HG03439 (cell line): ENCODE data around the gene RNF115.
"Not testable (repeated sequence)": the region's sequence is repeated elsewhere in the genome, so short reads cannot be mapped to it uniquely, and the experiment has no call there.

Experiments
- ATAC-seq: cut with Tn5 transposase; IDR thresholded peaks from one replicate; pipeline ENCODE4 v1.9.1; 2021; ENCODE audit warnings: mild to moderate bottlenecking, moderate library complexity; ENCODE audit not compliant: unreplicated experiment

The RNF115 gene

DNA sequence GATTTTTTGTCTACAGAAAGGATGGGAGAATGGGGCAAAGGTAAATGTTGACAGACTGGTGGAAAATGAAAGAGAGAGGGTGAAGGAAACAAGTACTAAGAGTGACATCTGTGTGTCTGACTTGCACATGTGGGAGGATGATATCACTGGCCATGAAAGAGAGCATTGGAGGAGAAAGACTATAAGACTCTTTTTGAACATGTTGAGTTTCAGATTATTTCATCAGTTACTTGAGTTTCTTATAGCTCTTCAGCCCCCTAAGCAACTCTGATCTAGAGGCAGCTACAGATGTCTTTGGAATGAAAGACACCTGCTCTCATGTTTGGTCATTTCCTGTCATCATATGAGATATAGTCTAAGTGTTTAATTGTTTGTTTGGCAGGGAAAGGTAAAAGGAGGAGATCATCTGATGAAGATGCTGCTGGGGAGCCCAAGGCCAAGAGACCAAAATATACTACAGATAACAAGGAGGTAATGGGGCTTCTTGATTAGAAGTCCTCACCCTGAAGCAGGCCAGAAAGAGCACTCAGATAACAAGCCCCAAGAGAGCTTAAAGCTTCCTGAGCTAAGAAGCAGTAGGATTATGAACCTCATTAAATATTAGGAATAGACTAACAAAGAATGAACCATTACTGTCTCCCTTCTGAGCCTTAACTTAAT, 4.6 kb upstream of the RNF115 start:
- ATAC-seq = no peak

DNA sequence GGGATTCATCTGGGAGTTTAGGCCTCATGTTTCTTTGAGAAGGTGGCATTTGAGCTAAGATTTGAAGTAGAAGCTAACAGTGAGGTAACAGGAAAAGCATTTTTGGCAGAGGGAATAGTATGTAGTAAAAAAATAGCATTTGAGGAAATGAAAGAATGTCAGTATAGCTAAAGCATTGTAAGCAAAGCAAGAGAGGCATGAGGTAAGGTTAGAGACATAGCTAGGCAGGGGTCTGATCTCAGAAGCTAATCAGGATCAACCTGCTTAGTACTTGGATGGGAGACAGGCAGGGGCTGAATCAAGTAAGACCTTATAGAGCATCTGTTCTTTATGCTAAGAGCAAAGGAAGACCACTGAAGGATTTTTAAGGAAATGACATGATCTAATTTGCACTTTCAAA, 4.1 kb upstream of the RNF115 start:
- no peak for ATAC-seq

DNA sequence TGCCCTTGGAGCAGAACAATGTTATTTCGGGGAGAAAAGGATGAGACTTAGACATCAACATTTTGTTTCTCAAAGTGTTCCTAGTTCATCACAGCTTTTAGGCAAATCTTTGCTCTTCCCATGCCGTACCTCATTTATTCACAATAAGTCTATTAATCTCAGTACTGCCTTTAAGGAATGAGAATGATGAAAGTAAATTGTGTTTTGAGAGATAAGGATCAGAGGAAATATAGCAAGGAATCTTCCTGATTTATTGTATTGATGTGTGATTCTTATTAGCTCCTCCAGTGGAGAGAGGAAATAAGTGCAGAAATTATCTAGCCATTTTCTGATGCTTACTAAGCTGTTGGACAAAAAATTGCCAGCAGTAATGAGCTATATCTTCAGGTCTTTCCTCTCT, 2.1 kb upstream of the RNF115 start:
- ATAC-seq = no peak

DNA sequence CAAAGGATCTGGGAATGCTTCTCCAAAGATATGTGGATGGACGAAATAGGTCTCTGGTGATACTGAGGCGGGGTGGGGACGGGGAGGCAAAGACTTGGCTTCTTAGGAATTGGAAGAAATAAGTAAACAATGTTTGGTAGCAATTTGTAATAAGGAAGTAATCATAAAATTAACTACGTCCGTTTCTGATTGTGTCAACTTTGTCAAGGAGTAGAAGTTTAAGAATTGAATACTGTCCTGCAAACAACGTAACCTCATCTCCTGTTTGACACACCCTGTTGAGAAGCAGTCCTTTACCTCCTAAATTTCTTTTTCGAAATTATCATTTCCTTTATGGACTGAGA, 576 bp upstream of the RNF115 start:
- no peak for ATAC-seq

DNA sequence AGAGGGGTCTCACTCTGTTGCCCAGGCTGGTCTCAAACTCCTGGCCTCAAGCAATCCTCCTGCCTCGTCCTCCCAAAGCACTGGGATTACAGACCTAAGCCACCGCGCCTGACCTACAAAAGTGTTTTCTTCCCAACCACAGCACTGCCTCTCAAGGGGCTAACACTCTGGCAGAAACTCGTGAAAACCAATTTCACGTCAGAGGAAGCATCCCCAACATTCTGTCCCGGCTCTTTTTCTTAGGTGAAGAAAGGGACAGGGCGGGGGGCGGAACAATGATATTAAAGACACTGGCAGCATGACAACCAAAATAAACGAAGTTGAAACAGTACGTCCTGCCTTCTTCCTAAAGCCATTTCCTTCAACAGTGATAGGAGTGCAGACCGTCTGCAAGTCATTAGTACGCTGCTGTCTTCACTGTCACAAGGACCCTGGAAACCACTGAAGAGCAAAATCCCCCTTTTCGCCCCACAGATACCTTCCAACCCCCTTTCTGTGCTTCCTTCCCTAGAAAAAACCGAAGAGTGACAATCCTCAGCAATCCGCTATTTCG, 1.0 kb downstream of the RNF115 start:
- ATAC-seq = not testable (repeated sequence)

DNA sequence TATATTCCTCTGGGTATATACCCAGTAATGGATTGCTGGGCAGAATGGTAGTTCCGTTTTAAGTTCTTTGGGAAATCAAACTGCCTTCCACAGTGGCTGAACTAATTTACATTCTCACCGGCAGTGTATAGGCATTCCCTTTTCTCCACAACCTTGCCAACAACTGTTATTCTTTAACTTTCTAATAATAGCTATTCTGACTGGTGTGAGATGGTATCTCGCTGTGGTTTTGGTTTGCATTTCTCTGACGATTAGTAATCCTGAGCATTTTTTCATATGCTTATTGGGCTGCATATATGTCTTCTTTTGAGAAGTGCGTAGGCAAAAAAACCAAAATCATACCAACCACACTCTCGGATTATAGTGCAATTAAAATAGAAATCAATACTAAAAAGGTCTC, 5.8 kb downstream of the RNF115 start:
- not testable (repeated sequence) for ATAC-seq

DNA sequence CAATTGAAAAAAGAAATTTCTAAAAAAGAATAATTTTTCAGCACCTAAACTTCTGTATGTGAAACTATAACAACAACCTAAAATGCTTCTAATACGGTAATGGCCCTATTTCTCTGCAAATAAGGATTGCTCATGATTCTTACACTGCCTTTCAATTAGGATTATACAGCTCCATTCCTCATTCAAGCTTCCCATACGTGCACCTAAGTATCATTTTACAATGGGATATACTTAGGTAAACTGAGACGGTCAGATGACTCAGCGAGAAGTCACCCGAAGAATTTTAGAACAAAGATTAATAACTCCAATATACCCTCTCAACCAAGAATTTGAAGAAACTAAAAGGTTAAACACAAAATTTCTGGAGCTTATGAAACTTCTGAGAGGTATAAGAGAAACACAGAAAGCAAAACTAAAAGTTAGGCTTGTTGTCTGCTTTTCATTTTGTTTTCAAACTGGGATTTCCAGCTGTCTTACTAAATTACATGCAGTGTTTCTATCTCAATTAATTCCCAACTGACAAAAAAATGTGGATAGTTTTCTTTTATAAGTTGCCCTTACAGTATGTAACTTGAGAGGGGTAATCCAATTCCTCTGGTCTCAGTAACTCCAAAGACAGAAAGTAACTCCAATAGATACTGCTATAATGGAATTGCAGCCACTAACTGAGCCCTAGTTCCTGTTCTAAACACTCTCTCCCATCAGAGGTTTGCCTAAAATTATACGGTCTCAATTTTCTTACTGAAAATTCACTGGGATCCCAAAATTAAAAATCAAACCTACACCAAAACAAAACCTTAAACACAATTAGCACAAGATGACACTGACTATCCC, 10.7 kb downstream of the RNF115 start:
- not testable (repeated sequence) for ATAC-seq

DNA sequence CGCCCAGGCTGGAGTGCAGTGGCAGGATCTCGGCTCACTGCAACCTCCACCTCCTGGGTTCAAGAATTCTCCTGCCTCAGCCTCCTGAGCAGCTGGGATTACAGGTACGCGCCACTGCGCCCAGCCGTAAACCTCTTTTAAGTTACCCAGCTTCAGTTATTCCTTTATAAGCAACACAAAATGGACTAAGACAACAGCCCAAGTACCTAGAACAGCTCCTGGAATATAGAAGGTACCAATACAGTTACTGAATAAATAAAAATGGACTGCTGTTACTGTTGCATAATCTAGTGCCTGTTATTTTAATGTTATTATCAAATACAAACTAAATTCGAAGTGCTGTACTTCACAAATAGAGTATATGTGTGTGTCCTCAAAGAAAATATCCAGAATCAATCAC, 17.1 kb downstream of the RNF115 start:
- no peak for ATAC-seq

DNA sequence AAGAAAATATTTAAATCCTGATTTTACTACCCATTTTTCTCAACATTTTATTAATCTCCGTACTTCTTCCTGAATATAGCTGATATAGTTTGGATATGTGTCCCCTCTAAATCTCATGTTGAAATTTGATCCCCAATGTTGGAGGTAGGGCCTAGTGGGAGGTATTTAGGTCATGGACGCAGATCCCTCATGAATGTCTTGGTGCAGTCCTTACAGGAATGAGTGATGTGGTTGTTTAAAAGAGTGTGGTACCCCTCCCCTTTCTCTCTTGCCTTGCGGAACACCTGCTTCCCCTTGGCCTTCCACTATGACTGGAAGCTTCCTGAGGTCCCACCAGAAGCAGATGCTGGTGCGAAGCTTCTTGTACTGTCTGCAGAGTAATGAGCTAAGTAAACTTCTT, 17.5 kb downstream of the RNF115 start:
- no peak for ATAC-seq

DNA sequence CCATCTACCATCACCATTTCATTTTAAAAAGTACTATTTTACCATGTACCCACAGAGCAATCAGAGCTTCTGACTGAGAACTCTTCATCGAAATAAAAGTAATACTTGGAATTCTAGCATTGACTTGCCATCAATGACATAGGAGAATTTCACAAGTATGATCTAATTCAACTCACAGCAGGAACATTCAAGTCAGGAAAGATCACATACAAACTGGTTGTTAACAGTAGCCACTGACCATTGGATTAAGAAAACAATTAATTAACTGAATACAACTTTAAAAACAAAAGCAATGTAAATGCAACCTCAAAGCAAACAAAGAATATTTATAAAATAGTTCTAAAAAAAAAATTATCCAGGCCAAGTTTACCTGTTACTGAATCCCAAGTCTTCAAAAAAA, 18.8 kb downstream of the RNF115 start:
- no peak for ATAC-seq

DNA sequence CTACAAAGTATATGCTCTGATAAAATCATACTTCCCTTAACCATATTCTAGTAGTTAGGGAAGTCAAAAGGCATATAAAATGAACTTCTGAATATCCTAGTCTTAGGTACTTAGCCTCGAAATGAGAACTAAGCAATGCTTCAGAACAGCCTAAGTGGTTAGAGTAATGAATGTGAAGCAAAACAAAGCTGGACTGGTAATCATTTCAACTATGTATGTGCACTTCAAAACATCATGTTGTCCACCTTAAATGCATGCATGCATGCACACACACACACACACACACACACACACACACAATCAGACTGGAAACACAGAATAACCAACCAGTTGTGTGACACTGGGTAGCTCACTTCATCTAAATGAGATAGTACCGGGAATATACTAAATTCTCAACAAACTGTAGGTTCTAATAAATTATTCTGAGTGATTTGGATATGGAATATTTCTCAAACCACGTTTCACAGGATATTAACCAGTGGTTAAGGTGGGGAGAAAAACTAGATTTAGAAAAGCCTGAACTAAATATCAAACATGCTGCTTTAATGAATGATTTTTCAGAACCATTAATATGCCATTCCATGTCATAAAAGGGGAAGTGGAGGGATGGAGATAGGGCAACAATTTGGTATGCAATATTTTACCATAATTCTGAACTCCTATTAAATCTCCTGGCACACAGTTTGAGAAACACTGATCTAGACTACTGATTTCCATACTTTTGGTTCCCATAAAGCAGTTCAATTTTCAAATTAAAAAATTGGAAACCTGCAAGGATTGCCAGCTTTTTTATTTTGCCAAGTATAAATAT, 19.5 kb downstream of the RNF115 start:
- no peak for ATAC-seq

DNA sequence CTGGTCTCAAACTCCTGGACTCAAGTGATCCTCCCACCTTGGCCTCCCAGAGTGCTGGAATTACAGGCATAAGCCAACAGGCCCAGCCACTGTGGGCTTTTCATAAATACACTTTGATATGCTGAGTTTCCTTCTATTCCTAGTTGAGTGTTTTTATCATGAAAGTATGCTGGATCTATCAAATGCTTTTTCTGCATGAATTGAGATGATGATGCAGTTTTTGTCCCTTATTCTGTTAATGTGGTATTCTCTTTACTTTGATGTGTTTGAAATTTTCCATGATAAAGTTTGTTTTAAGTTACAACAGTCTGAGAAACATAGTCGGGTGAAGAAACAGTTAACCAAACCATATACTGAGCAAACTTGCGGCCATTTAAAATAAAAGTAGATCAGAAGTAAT, 24.1 kb downstream of the RNF115 start:
- no peak for ATAC-seq

DNA sequence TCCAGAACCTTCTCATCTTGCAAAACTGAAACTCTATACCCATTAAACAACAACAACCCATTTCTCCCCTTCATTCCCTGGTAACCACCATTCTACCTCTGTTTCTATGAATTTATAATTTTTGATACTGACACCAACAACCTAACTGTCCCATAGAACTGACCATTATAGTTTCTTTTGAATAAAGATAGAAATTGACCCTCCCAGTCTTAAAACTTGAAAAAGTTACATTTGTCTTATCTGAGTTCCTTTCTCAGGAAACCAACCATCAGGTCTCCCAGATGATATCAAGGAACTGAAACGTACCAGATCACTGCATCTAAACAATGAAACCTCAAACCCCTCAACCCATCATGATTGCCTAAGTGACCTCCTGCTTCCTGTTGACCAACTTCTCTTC, 27.1 kb downstream of the RNF115 start:
- ATAC-seq = no peak

DNA sequence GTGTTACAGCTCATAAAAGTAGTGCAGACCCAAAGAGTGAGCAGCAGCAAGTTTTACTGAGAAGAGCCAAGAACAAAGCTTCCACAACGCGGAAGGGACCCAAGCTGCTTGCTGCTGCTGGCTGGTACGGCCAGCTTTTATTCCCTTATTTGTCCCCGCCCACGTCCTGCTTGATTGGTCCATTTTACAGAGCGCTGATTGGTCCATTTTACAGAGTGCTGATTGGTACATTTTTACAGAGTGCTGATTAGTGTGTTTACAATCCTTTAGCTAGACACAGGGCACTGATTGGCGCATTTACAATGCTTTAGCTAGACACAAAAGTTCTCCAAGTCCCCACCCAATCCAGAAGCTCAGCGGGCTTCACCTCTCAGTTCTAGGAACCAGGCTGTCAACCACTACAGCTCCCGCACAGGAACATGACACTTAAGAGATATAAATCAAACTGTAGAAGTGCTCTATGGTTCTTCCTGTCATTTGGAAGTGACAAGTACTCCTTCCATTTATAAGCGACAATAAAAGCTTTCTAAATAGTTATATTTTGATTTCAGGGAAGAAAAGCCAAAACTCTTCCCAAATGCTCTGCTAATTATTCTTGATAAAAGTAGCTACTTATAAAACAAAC, 28.5 kb downstream of the RNF115 start:
- ATAC-seq = no peak

DNA sequence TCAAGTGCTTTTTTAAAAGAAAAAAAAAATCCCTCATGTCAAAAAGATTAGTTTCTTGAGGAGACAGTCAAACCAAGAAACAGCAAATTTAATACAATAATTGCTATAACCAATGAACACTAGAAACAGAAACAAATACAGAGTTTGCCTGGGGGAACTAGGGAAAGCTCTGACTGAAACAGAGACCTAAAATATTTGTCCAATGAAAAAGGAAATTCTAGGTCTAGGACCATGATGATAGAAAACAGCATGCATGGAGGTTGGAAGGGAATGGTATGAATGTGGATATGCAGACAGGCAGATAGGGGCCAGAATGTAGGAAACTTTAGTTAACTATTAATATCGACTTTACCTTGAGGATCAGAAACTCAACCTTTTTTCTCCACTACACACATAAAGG, 31.4 kb downstream of the RNF115 start:
- ATAC-seq = no peak

DNA sequence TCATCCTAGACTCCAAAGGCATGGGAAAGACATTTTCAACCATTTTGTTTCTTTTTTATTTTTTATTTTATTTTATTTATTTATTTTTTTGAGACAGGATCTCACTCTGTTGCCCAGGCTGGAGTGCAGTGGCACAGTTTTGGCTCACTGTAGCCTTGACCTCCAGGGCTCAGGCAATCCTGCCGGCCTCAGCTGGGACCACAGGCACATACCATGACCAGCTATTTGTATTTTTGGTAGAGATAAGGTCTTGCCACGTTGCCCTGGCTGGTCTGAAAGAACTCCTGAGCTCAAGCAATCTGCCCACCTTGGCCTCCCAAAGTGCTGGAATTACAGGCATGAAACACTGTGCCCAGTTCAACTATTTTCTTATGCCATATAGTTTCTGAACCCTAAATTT, 32.0 kb downstream of the RNF115 start:
- ATAC-seq = not testable (repeated sequence)

DNA sequence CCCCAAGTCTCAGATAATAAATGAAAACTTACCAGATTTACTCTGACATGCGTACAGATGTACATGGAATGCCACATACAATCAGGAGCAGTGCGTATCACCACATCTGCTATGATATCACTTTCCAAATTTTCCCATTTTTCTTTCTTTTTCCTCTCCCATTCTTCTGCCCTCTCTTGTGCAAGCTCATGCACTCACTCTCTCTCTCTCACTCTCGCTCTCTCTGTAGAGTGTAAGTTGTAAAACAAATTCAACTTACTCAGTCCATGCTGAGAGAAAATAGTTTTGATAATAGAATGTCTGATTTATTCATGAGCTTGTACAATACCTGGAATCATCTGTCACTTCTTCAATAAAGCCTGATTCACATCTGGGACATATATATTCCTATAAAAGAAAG, 35.3 kb downstream of the RNF115 start:
- no peak for ATAC-seq

DNA sequence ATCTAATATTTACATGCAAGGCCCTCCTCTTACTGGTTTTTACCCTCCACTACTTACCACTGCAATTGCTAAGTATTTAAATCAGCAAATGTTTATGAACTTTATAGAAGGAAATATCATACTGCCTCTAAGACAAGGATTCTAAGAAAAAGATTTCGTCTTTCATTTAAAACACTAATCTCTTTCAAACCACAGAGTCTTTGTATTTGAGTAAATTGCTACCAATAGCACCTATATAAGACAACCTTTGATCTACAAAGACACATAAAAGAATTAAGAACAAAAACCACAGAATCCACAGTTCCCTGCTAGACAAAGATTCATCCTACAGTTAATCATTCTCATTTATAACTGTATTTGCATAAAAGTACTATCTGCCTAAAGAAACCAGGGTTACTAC, 37.6 kb downstream of the RNF115 start:
- ATAC-seq = no peak

DNA sequence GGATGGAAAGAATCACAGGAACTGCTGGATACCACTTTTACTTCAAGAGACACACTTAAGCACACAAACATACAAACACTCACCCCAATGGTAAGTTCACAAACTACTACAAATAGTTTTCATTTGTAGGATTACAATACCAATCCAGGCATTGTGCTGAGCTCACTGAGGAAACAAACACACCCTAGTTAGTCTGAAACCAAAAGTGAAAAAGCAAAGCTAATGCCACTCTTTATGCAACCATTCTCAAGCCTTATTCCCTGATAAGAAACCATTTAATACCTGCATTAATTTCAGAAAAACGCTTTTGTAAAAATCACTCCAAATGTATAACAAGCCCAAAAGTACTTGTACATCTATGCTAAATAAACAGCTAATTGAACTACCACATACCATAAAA, 38.3 kb downstream of the RNF115 start:
- no peak for ATAC-seq

DNA sequence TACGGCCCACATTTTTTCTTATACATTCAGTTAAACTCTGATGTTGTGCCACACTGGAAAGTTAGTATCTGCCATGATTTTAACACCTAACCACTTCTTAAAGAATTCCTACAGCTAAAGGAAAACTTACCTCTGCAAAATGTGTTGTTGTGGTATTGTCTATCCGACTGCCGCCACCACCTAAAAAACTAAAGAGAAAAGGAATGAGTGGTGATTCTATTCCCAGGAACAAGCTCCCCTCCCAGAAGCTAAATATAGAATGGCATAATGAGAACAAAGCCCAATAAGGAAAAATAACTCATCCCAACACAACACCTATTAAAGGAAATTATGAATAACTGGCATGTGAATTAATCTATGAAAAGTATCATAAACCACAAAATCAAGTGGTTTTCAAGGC, 39.5 kb downstream of the RNF115 start:
- ATAC-seq = no peak
